ENCODE data around the gene KCNC4. TPM values are rescaled to one million over a fixed set of nuclear protein-coding genes. Genes with fewer than 3 reads are reported as not detected.
A peak's percentile ranks its signal among the peaks of the same experiment; 100 is the strongest.

The KCNC4 gene
- total and polyA plus RNA-seq, 2 of the 4 experiments (the other 2 are of a cell fraction): 0.18 to 2.3 TPM

- ATAC-seq (ENCODE audit: low read depth) (no peak), DNase-seq (peak; percentile 47)
- H2AK9ac ChIP-seq (replicated peaks; ENCODE audit: low read depth, low read length, poor library complexity): no peak overlapping the region
- TF ChIP-seq CTCF (conservative IDR thresholded peaks at IDR 0.05; ENCODE audit: low read depth, low read length): no peak
- no peak for TF ChIP-seq USF2 (IDR thresholded peaks at IDR 0.05; ENCODE audit: low read depth, low read length)
- TF ChIP-seq RAD21 (IDR thresholded peaks at IDR 0.05; ENCODE audit: low read length): no peak
- TF ChIP-seq BHLHE40 (IDR thresholded peaks at IDR 0.05; ENCODE audit: low read depth, low read length): no peak
- no peak for TF ChIP-seq POLR2A (IDR thresholded peaks at IDR 0.05; ENCODE audit: low read depth, low read length)
- no peak for TF ChIP-seq CEBPB (IDR thresholded peaks at IDR 0.05; ENCODE audit: low read depth, low read length)
- TF ChIP-seq MXI1 (IDR thresholded peaks at IDR 0.05; ENCODE audit: borderline replicate concordance, low read depth, low read length): no peak
- no peak for TF ChIP-seq RFX5 (IDR thresholded peaks at IDR 0.05; ENCODE audit: low read depth, low read length)
- TF ChIP-seq CHD1 (IDR thresholded peaks at IDR 0.05; ENCODE audit: low read depth, low read length): no peak
- no peak for TF ChIP-seq MAZ (IDR thresholded peaks at IDR 0.05; ENCODE audit: borderline replicate concordance, low read depth, low read length)
- no peak for TF ChIP-seq RCOR1 (IDR thresholded peaks at IDR 0.05; ENCODE audit: insufficient replicate concordance, low read length)
- no peak overlapping the region for H2BK5ac ChIP-seq (ENCODE audit: low read depth, low read length, poor library complexity, severe bottlenecking)
- no TSS peak for BruUV-seq (replicated peaks)
- H2BK120ac ChIP-seq (ENCODE audit: low read depth, low read length): no peak overlapping the region
- H4K5ac ChIP-seq (ENCODE audit: low read depth, low read length): no peak overlapping the region
- no CpG with 5 or more reads among the region's 14 CpGs for WGBS, 2 experiments (ENCODE audit: extremely low coverage in 2 of 2, insufficient read length in 1 of 2)
- no peaks in the 10 kb centered on the region; the same call in 1 of the 2 replicates for H3K27me3 ChIP-seq (ENCODE audit: control insufficient read depth, insufficient read depth, low read length)
- H3K4ac ChIP-seq (ENCODE audit: low read depth, low read length): no peak overlapping the region
- no peak overlapping the region for H3K4me2 ChIP-seq (ENCODE audit: low read depth, low read length)
- no peak overlapping the region for H3K4me3 ChIP-seq (ENCODE audit: insufficient read depth, low read depth, low read length)
- no peak overlapping the region for H3K56ac ChIP-seq (ENCODE audit: extremely low read depth, insufficient read depth, low read length)
- no peak overlapping the region for H3K23ac ChIP-seq (ENCODE audit: low read depth, low read length)
- no peaks in the 10 kb centered on the region for H3K9me3 ChIP-seq (ENCODE audit: control insufficient read depth, insufficient read depth, low read length)
- H2AFZ ChIP-seq (replicated peaks; ENCODE audit: low read length, poor library complexity): no peak overlapping the region
- dilution Hi-C loops (cut with HindIII; ENCODE audit: low sequenced_read_pairs, unreplicated experiment) (no loop called here), in situ Hi-C loops (cut with MboI; ENCODE audit: low sequenced_read_pairs) (loop anchor here (5.0 to 10.0 kb wide), 3 partner anchors 107 to 262 kb away; no protein-coding TSS in a partner anchor), intact Hi-C loops (cut with micrococcal nuclease) (no loop called here)
- H3K36me3 ChIP-seq (ENCODE audit: control insufficient read depth, insufficient read depth, low read length): no peaks in the 10 kb centered on the region
- H4K91ac ChIP-seq (ENCODE audit: insufficient read depth, low read depth, low read length): no peak overlapping the region
- no peak overlapping the region for H3K27ac ChIP-seq (ENCODE audit: insufficient read depth, low read length)
- no peak overlapping the region for H2BK15ac ChIP-seq (ENCODE audit: low read depth, low read length)
- H3K18ac ChIP-seq (ENCODE audit: low read depth, low read length): no peak overlapping the region
- H3K4me1 ChIP-seq (ENCODE audit: control insufficient read depth, insufficient read depth, low read length): 0 out of 2 replicates have a peak, but pooled peaks cover 1% of the 10 kb centered on the region
- peak overlapping the region; percentile 33; the same call in 1 of the 2 replicates for H2AK5ac ChIP-seq (ENCODE audit: low read depth, low read length)
- POLR2A ChIA-PET (ENCODE audit: unreplicated experiment): no interaction called here
- no peak overlapping the region for H3K14ac ChIP-seq (replicated peaks; ENCODE audit: low read depth, low read length)
- no peak overlapping the region for H3K9ac ChIP-seq (ENCODE audit: low read depth, low read length)
- H4K20me1 ChIP-seq (ENCODE audit: insufficient read depth, low read length): no peaks in the 10 kb centered on the region
- CTCF ChIA-PET: interaction anchor here (3.5 to 4.4 kb wide), 2 partner anchors 259 to 295 kb away, joined by 30 to 31 read pairs; no protein-coding TSS in a partner anchor
- no peak overlapping the region for H4K8ac ChIP-seq (ENCODE audit: low read depth in 2 of 2, low read length in 2 of 2)
- H3K9me1 ChIP-seq (ENCODE audit: insufficient read depth, low read length): no peaks in the 10 kb centered on the region
- no peak overlapping the region for H2BK20ac ChIP-seq (ENCODE audit: low read depth, low read length)
- no peaks in the 10 kb centered on the region for H3K79me1 ChIP-seq (ENCODE audit: low read depth in 1 of 2, low read length in 2 of 2)
Observed at GRCh38 chr1:110200666-110201065, 9.4 kb upstream of the KCNC4 start.
